ENCODE results near the gene SCN10A.

DNA sequence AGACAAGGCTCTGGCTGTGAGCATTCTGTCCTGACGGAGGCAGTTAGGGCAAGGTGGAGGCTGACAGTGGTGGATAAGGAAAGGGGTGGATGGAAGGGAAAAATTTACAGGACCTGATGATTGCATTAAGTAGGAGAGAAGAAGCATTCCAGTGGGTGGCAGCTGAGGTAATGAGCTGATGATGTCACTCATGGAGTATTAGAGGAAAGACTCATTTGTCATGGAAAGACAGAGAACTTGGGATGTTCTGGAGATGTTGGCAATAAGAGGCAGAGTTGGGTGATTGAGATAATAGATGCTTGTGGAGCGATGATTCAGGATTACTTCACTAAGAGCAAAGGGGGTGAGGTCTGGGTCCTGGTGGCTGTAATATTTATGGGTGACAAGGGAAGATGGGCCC, 102.9 kb downstream of the SCN10A start:
- TF ChIP-seq, protein P1, sequence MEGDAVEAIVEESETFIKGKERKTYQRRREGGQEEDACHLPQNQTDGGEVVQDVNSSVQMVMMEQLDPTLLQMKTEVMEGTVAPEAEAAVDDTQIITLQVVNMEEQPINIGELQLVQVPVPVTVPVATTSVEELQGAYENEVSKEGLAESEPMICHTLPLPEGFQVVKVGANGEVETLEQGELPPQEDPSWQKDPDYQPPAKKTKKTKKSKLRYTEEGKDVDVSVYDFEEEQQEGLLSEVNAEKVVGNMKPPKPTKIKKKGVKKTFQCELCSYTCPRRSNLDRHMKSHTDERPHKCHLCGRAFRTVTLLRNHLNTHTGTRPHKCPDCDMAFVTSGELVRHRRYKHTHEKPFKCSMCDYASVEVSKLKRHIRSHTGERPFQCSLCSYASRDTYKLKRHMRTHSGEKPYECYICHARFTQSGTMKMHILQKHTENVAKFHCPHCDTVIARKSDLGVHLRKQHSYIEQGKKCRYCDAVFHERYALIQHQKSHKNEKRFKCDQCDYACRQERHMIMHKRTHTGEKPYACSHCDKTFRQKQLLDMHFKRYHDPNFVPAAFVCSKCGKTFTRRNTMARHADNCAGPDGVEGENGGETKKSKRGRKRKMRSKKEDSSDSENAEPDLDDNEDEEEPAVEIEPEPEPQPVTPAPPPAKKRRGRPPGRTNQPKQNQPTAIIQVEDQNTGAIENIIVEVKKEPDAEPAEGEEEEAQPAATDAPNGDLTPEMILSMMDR (IDR thresholded peaks at IDR 0.05) = no peak
- TF ChIP-seq POLR2A (IDR thresholded peaks at IDR 0.05) = no peak

Measured in suprapubic skin (tissue), 3 donors.